CD14-positive monocyte (primary cell): ENCODE data around the gene UVSSA. TPM values are rescaled to one million over a fixed set of nuclear protein-coding genes. Genes with fewer than 3 reads are reported as not detected.

Experiments
- DNase-seq, 3 donors: peaks; one replicate each; pipeline ENCODE4 v3.0.0-alpha.2; 2011 to 2022
- H2AFZ ChIP-seq: 2 replicates; pipeline ENCODE4 v1.6.0; 2012; ENCODE audit warnings: mild to moderate bottlenecking, low read depth, low read length, inconsistent platforms; ENCODE audit not compliant: insufficient read depth, poor library complexity, severe bottlenecking
- H3K27ac ChIP-seq, 2 donors: 1 replicate in 1 of 2; 2 replicates in 1 of 2; pipeline ENCODE4 v1.5.1; 2012 to 2013; ENCODE audit warnings: low read length in 2 of 2, control low read depth in 1 of 2, inconsistent platforms in 1 of 2, low read depth in 1 of 2, mild to moderate bottlenecking in 1 of 2
- H3K27me3 ChIP-seq, 2 donors: one replicate each; pipeline versions ENCODE4 v1.6.0 to v1.6.1; 2011 to 2013; ENCODE audit warnings: low read length in 2 of 2; ENCODE audit not compliant: control insufficient read depth in 2 of 2, insufficient read depth in 2 of 2
- H3K36me3 ChIP-seq, 2 donors: replicated peaks in 1 of 2; 1 replicate in 1 of 2; 2 replicates in 1 of 2; pipeline versions ENCODE4 v1.5.1 to v1.6.1; 2012 to 2013; ENCODE audit warnings: low read length in 2 of 2, control low read depth in 1 of 2, inconsistent platforms in 1 of 2, mild to moderate bottlenecking in 1 of 2; ENCODE audit not compliant: insufficient read depth in 2 of 2, control insufficient read depth in 1 of 2
- H3K4me1 ChIP-seq, 2 donors: 1 replicate in 1 of 2; 2 replicates in 1 of 2; pipeline versions ENCODE4 v1.5.1 to v1.6.1; 2012 to 2013; ENCODE audit warnings: low read length in 2 of 2, control low read depth in 1 of 2, inconsistent platforms in 1 of 2, mild to moderate bottlenecking in 1 of 2, moderate library complexity in 1 of 2; ENCODE audit not compliant: insufficient read depth in 2 of 2, control insufficient read depth in 1 of 2
- H3K4me2 ChIP-seq: replicated peaks from 2 replicates; pipeline ENCODE3; 2012; ENCODE audit warnings: low read length, moderate library complexity, mild to moderate bottlenecking; ENCODE audit not compliant: poor library complexity, severe bottlenecking; ENCODE audit errors: extremely low read depth
- H3K4me3 ChIP-seq, 3 experiments: fragments of 200-600 bp in 1 of 3; sonication (generic) in 1 of 3; replicated peaks in 1 of 3; 1 replicate in 2 of 3; 2 replicates in 1 of 3; pipeline ENCODE4 v1.5.1; 2011 to 2013; ENCODE audit warnings: low read length in 3 of 3, mild to moderate bottlenecking in 3 of 3, control low read depth in 2 of 3, low read depth in 2 of 3, inconsistent platforms in 1 of 3, moderate library complexity in 1 of 3
- H3K79me2 ChIP-seq: 2 replicates; pipeline ENCODE4 v1.6.0; 2012; ENCODE audit warnings: mild to moderate bottlenecking, control low read depth, inconsistent platforms, low read length, moderate library complexity; ENCODE audit not compliant: insufficient read depth
- H3K9ac ChIP-seq: 2 replicates; pipeline ENCODE4 v1.6.0; 2017; ENCODE audit warnings: low read length, mild to moderate bottlenecking; ENCODE audit not compliant: insufficient read depth, poor library complexity, severe bottlenecking
- H3K9me3 ChIP-seq, 2 donors: replicated peaks in 1 of 2; 1 replicate in 1 of 2; 2 replicates in 1 of 2; pipeline versions ENCODE4 v1.5.1 to v1.6.1; 2012 to 2013; ENCODE audit warnings: low read length in 2 of 2, control low read depth in 1 of 2; ENCODE audit not compliant: control insufficient read depth in 1 of 2, insufficient read depth in 1 of 2
- H4K20me1 ChIP-seq: 2 replicates; pipeline ENCODE4 v1.6.0; 2012; ENCODE audit warnings: mild to moderate bottlenecking, low read length, control low read depth, moderate library complexity; ENCODE audit not compliant: insufficient read depth
- H3K27ac Mint-ChIP-seq, 7 donors: one replicate each; pipeline ENCODE4 v1.8.0; 2020; ENCODE audit warnings: mild to moderate bottlenecking in 7 of 7, mixed read lengths in 7 of 7, moderate library complexity in 6 of 7, inconsistent platforms in 2 of 7
- H3K27me3 Mint-ChIP-seq, 3 donors: one replicate each; pipeline ENCODE4 v1.8.0; 2021 to 2022; ENCODE audit warnings: low read depth in 3 of 3, mild to moderate bottlenecking in 3 of 3, mixed read lengths in 3 of 3, moderate library complexity in 3 of 3, inconsistent platforms in 1 of 3
- H3K36me3 Mint-ChIP-seq, 2 donors: one replicate each; pipeline ENCODE4 v1.8.0; 2020; ENCODE audit warnings: mixed read lengths in 2 of 2, inconsistent platforms in 1 of 2, mild to moderate bottlenecking in 1 of 2
- H3K4me1 Mint-ChIP-seq: one replicate; pipeline ENCODE4 v1.8.0; 2020; ENCODE audit warnings: mild to moderate bottlenecking, mixed read lengths
- H3K4me3 Mint-ChIP-seq, 2 donors: one replicate each; pipeline ENCODE4 v1.8.0; 2020; ENCODE audit warnings: mild to moderate bottlenecking in 2 of 2, mixed read lengths in 2 of 2, moderate library complexity in 1 of 2
- H3K9me3 Mint-ChIP-seq, 7 donors: one replicate each; pipeline ENCODE4 v1.8.0; 2020 to 2022; ENCODE audit warnings: mixed read lengths in 7 of 7, mild to moderate bottlenecking in 6 of 7, moderate library complexity in 6 of 7, inconsistent platforms in 2 of 7
- CTCF ChIP-seq: fragments of 200-600 bp; IDR thresholded peaks from one replicate; pipeline ENCODE4 v1.8.0; 2022; ENCODE audit warnings: antibody characterized with exemption, mild to moderate bottlenecking
- WGBS: methylation state at CpG from one replicate; pipeline ENCODE4 v1.1.5; 2013; ENCODE audit warnings: missing lambda C conversion rate; ENCODE audit not compliant: insufficient coverage; 5-methylcytosine and 5-hydroxymethylcytosine counted together
- intact Hi-C, 2 donors: fragments of 100-400 bp; cut with micrococcal nuclease; formaldehyde crosslinking; loops; one replicate each; pipeline versions ENCODE4 v1.15.0 to v1.15.1; 2023
- polyA plus RNA-seq, 3 donors: library from polyadenylated mRNA; depleted of rRNA in 1 of 3; unstranded in 2 of 3; stranded (reverse) in 1 of 3; fragments of 300-500 nt in 2 of 3; fragments of >200 nt in 1 of 3; fragmentation: Illumina TruSeq in 2 of 3; gene quantifications; 1 replicate in 2 of 3; 2 replicates in 1 of 3; pipeline ENCODE4 v1.2.3, GENCODE V29; 2012 to 2021

UVSSA gene
- polyA plus RNA-seq, 3 donors: 2.6 to 54.0 (median 4.8) TPM

GRCh38 chr4:1369091-1369450, 22.1 kb downstream of the UVSSA start:
- Mint-ChIP-seq H3K27me3 (peaks cover 0 to 2% (median 0%) of the 10 kb centered on the region in 3 donors), H3K36me3 (peaks cover 44 to 86% of the 10 kb centered on the region in 2 donors), H3K27ac (peak overlapping the region in 1 of 7 donors; percentile 46), H3K4me3 (no peak overlapping the region), H3K9me3 (peaks cover 0 to 18% (median 9%) of the 10 kb centered on the region in 7 donors), H3K4me1 (no peaks in the 10 kb centered on the region)
- WGBS: 97% methylated on average over 17 of the region's 18 CpGs
- no peak for DNase-seq
- H4K20me1 ChIP-seq: no peaks in the 10 kb centered on the region
- H3K27me3 ChIP-seq: no peaks in the 10 kb centered on the region
- no peak overlapping the region for H2AFZ ChIP-seq
- H3K4me1 ChIP-seq: no peaks in the 10 kb centered on the region
- no peak for TF ChIP-seq CTCF
- H3K9ac ChIP-seq: no peak overlapping the region
- H3K4me3 ChIP-seq: no peak overlapping the region
- peaks cover 23 to 70% of the 10 kb centered on the region in 2 donors for H3K36me3 ChIP-seq
- intact Hi-C loops: no loop called here
- no peak overlapping the region for H3K27ac ChIP-seq
- no peaks in the 10 kb centered on the region for H3K79me2 ChIP-seq
- no peak overlapping the region for H3K4me2 ChIP-seq
- H3K9me3 ChIP-seq: peaks cover 0 to 15% of the 10 kb centered on the region in 2 donors

- DNase-seq: no peak
- H3K4me1 Mint-ChIP-seq: no peaks in the 10 kb centered on the region
- Histone ChIP-seq H3K36me3 (peaks cover 27 to 75% of the 10 kb centered on the region in 2 donors), H3K4me2 (no peak overlapping the region), H2AFZ (no peak overlapping the region), H3K9ac (no peak overlapping the region), H3K4me1 (no peaks in the 10 kb centered on the region), H4K20me1 (no peaks in the 10 kb centered on the region), H3K79me2 (no peaks in the 10 kb centered on the region), H3K27me3 (no peaks in the 10 kb centered on the region), H3K4me3 (no peak overlapping the region), H3K9me3 (peaks cover 0 to 15% of the 10 kb centered on the region in 2 donors), H3K27ac (no peak overlapping the region)
- H3K27ac Mint-ChIP-seq: peak overlapping the region in 1 of 7 donors; percentile 57
- peaks cover 44 to 84% of the 10 kb centered on the region in 2 donors for H3K36me3 Mint-ChIP-seq
- intact Hi-C loops: no loop called here
- H3K4me3 Mint-ChIP-seq: no peak overlapping the region
- peaks cover 0 to 18% (median 9%) of the 10 kb centered on the region in 7 donors for H3K9me3 Mint-ChIP-seq
- WGBS: 97% methylated on average over 15 of the region's 22 CpGs
- TF ChIP-seq CTCF: no peak
- H3K27me3 Mint-ChIP-seq: peaks cover 0 to 2% (median 0%) of the 10 kb centered on the region in 3 donors
These were observed 22.6 kb downstream of the UVSSA start for GRCh38 chr4:1369479-1370079.
